Chondrocyte (in vitro differentiated cells): Measurements from ENCODE around the gene PRDM13. TPM values are rescaled to one million over a fixed set of nuclear protein-coding genes. Genes with fewer than 3 reads are reported as not detected.
A peak's percentile ranks its signal among the peaks of the same experiment; 100 is the strongest.

ENCODE experiments used
- DNase-seq: peaks from one replicate; pipeline ENCODE4 v3.0.0; 2021; ENCODE audit warnings: mixed read lengths, low spot score
- H3K27ac Mint-ChIP-seq: one replicate; pipeline ENCODE4 v1.8.0; 2021; ENCODE audit warnings: mild to moderate bottlenecking, moderate library complexity, mixed read lengths; ENCODE audit not compliant: unreplicated experiment
- H3K27me3 Mint-ChIP-seq: 2 replicates; pipeline ENCODE4 v1.8.0; 2021; ENCODE audit warnings: low read depth, mixed read lengths
- H3K36me3 Mint-ChIP-seq: 2 replicates; pipeline ENCODE4 v1.8.0; 2021; ENCODE audit warnings: low read depth, mixed read lengths
- H3K4me1 Mint-ChIP-seq: 2 replicates; pipeline ENCODE4 v1.8.0; 2021; ENCODE audit warnings: low read depth, mild to moderate bottlenecking, mixed read lengths
- H3K4me3 Mint-ChIP-seq: one replicate; pipeline ENCODE4 v1.8.0; 2021; ENCODE audit warnings: mild to moderate bottlenecking, moderate library complexity, mixed read lengths; ENCODE audit not compliant: unreplicated experiment
- H3K9me3 Mint-ChIP-seq: 2 replicates; pipeline ENCODE4 v1.8.0; 2021; ENCODE audit warnings: low read depth, mixed read lengths
- CTCF ChIP-seq: fragments of 200-600 bp; sonication (generic); IDR thresholded peaks from 2 replicates; pipeline ENCODE4 v1.5.0; 2021; ENCODE audit warnings: antibody characterized with exemption, mild to moderate bottlenecking, moderate library complexity
- long read RNA-seq: library from polyadenylated mRNA; stranded (forward); transcript quantifications from one replicate; pipeline ENCODE4 v2.0.0, GENCODE V29; 2021
- total RNA-seq: library from RNA; stranded (reverse); gene quantifications from 3 replicates; pipeline ENCODE4 v1.2.1, GENCODE V29; 2021

PRDM13 gene
- total RNA-seq = not detected in 3 replicates
- long read RNA-seq = 0 reads

- Mint-ChIP-seq H3K36me3 (peaks cover 2% of the 10 kb centered on the region), H3K27me3 (peaks cover 89% of the 10 kb centered on the region), H3K9me3 (no peaks in the 10 kb centered on the region), H3K4me3 (no peak within 1 kb of the TSS), H3K4me1 (peaks cover 18% of the 10 kb centered on the region), H3K27ac (no peak within 1 kb of the TSS)
- no peak for DNase-seq
- TF ChIP-seq CTCF = no peak
These were observed at the start of gene PRDM13 for GRCh38 chr6:99606656-99607415. PRDM13 (plus strand) TSS chr6:99606833; CDS start chr6:99607035, 202 bp downstream.

DNA sequence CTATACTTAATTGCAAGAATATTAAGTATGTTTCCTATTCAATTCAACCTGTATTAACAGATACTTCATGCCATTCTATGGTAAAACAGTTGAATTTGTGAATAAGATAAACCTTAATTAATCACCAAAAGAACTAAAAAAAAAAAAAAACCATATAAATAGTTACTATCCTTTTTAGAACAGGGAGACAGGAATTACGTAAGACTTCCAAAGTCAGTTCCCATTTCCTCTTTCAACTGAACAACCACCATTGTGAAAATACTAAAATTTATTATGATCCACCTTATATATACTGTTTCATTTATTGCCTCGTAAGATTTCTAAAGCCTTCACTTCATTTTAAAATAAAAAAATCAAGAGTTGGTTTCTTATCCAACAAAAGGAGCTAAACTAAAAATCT is 47.6 kb upstream of the PRDM13 start:
- H3K4me1 Mint-ChIP-seq = peaks cover 9% of the 10 kb centered on the region
- no peak overlapping the region for H3K4me3 Mint-ChIP-seq
- peaks cover 4% of the 10 kb centered on the region for H3K9me3 Mint-ChIP-seq
- no peak for DNase-seq
- no peaks in the 10 kb centered on the region for H3K27me3 Mint-ChIP-seq
- H3K27ac Mint-ChIP-seq = no peak overlapping the region
- H3K36me3 Mint-ChIP-seq = peaks cover 22% of the 10 kb centered on the region
- no peak for TF ChIP-seq CTCF

DNA sequence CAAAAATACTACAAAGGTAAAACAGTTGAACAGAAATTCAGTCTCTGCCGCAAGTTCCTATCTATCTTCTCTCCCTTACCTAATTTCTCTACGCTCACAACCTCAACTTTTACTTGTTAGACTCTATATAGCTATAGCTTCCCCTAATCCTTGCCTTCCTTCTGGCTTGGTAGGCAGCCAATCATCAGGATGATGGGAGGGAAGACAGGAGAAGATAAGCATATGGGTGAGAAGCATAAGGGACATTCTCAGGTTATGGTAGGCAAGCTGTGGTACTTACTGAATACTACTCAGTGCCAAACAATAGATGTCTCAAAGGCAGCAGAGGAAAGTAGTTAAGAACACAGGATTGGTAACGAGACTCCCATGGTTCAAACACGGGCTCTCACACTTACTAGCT is 46.0 kb upstream of the PRDM13 start:
- H3K4me3 Mint-ChIP-seq = no peak overlapping the region
- DNase-seq = no peak
- TF ChIP-seq CTCF = no peak
- peaks cover 15% of the 10 kb centered on the region for H3K36me3 Mint-ChIP-seq
- H3K27me3 Mint-ChIP-seq = no peaks in the 10 kb centered on the region
- no peaks in the 10 kb centered on the region for H3K9me3 Mint-ChIP-seq
- H3K4me1 Mint-ChIP-seq = peaks cover 12% of the 10 kb centered on the region
- H3K27ac Mint-ChIP-seq = no peak overlapping the region

- TF ChIP-seq CTCF = no peak
- H3K4me3 Mint-ChIP-seq = no peak overlapping the region
- no peaks in the 10 kb centered on the region for H3K9me3 Mint-ChIP-seq
- peaks cover 1% of the 10 kb centered on the region for H3K36me3 Mint-ChIP-seq
- H3K27me3 Mint-ChIP-seq = no peaks in the 10 kb centered on the region
- H3K4me1 Mint-ChIP-seq = peaks cover 28% of the 10 kb centered on the region
- no peak for DNase-seq
- H3K27ac Mint-ChIP-seq = no peak overlapping the region
These were observed 43.4 kb upstream of the PRDM13 start for GRCh38 chr6:99563056-99563723.

DNA sequence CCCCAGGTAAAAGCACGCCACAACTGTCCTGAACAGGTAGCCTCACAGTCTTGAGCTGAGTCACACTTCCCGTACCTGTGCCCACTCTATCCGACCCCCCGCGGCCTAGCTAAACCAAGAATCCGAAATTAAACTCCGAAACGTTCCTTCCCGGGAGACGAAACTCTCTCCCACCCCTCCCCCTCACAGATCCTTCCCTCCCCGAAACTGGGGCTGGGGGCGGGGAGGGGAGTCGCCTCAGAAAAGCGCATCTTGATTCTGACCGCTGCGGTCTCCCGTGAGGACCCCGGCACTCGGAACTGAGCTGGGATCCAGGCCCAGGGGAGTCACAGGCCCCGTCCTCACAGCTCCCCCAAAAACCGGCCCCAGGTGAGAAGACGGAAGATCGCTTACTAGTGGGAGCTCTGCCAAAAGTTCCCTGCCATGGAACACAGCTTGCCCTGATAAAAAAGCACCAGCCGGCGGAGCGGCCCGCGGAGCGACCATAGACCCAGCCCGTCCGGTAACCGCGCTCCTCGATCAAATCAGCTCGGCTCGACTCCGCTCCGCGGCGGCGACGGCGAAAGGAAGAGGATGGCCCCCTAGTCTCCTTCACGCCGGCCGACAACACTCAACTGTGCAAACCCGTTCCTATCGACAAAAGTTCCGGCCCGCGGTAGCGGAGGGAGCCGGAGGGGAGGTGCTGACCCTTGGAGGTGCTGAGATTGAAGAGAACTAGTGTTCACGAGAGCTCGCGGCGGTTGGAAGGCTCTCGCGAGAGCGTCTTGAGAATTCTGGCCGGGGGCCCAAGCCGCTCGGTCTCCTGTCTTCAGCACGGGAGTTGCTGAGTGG is 38.3 kb upstream of the PRDM13 start, which contains the start of gene CCNC:
CCNC (minus strand) TSS at position 558 of the 831 bp plus-strand sequence; CDS start at position 425, 133 bp downstream.
- no peaks in the 10 kb centered on the region for H3K27me3 Mint-ChIP-seq
- H3K4me1 Mint-ChIP-seq = peaks cover 28% of the 10 kb centered on the region
- H3K4me3 Mint-ChIP-seq = peak within 1 kb of the TSS; percentile 98
- DNase-seq = peak; percentile 99
- H3K9me3 Mint-ChIP-seq = peaks cover 2% of the 10 kb centered on the region
- TF ChIP-seq CTCF = peak; percentile 17
- peaks cover 5% of the 10 kb centered on the region for H3K36me3 Mint-ChIP-seq
- H3K27ac Mint-ChIP-seq = peak within 1 kb of the TSS; percentile 97
